ENCODE measurements around the gene KBTBD13. TPM values are rescaled to one million over a fixed set of nuclear protein-coding genes. Genes with fewer than 3 reads are reported as not detected.

KBTBD13 gene
- total and polyA plus RNA-seq, 7 donors, result 0.12 to 5.7 (median 1.8) TPM

GRCh38 chr15:65034719-65035118 is 41.8 kb upstream of the KBTBD13 start:
- intact Hi-C loops (cut with DNase I), result loop anchor here in 1 of 2 donors (10.0 kb wide), 1 partner anchor 260 kb away; the partner anchor contains the start of gene RNU5A-1
- peaks cover 5% of the 10 kb centered on the region for H3K4me1 ChIP-seq
- DNase-seq (no peak), ATAC-seq (no peak)
- H3K4me3 ChIP-seq, result no peak overlapping the region
- no peaks in the 10 kb centered on the region for H3K9me3 ChIP-seq
- H3K27me3 ChIP-seq (ENCODE audit: insufficient read depth in 3 of 3, low read length in 2 of 3), result no peaks in the 10 kb centered on the region
- H3K27ac ChIP-seq, result no peak overlapping the region
- WGBS, 3 donors, result 88 to 91% (median 90%) methylated on average over 11 of the region's 11 CpGs
- no peak for TF ChIP-seq CTCF (IDR thresholded peaks at IDR 0.05)
- no peaks in the 10 kb centered on the region for H3K36me3 ChIP-seq (ENCODE audit: insufficient read depth in 1 of 2, low read depth in 1 of 2)

- WGBS, 3 donors, result 87 to 96% (median 88%) methylated on average over 1 of the region's 1 CpG
- Histone ChIP-seq H3K4me3 (no peak overlapping the region), H3K4me1 (peaks cover 5% of the 10 kb centered on the region), H3K36me3 (ENCODE audit: insufficient read depth in 1 of 2, low read depth in 1 of 2) (no peaks in the 10 kb centered on the region), H3K27ac (no peak overlapping the region), H3K9me3 (no peaks in the 10 kb centered on the region), H3K27me3 (ENCODE audit: insufficient read depth in 3 of 3, low read length in 2 of 3) (no peaks in the 10 kb centered on the region)
- ATAC-seq, result no peak
- intact Hi-C loops (cut with DNase I), result loop anchor here in 1 of 2 donors (10.0 kb wide), 1 partner anchor 257 kb away; the partner anchor contains the start of gene RNU5A-1
- DNase-seq, result no peak
- no peak for TF ChIP-seq CTCF (IDR thresholded peaks at IDR 0.05)
Measured at GRCh38 chr15:65037309-65037708, 39.2 kb upstream of the KBTBD13 start.

- no peaks in the 10 kb centered on the region for H3K9me3 ChIP-seq
- ATAC-seq, result no peak
- no peak for TF ChIP-seq CTCF (IDR thresholded peaks at IDR 0.05)
- no peak overlapping the region for H3K4me3 ChIP-seq
- no peaks in the 10 kb centered on the region for H3K27me3 ChIP-seq (ENCODE audit: insufficient read depth in 3 of 3, low read length in 2 of 3)
- 95 to 97% (median 96%) methylated on average over 3 of the region's 3 CpGs for WGBS, 3 donors
- no peak overlapping the region for H3K27ac ChIP-seq
- no peak for DNase-seq
- intact Hi-C loops (cut with DNase I), result loop anchor here in 1 of 2 donors (10.0 kb wide), 1 partner anchor 256 kb away; the partner anchor contains the start of gene RNU5A-1
- H3K4me1 ChIP-seq, result peaks cover 5% of the 10 kb centered on the region
- H3K36me3 ChIP-seq (ENCODE audit: insufficient read depth in 1 of 2, low read depth in 1 of 2), result no peaks in the 10 kb centered on the region
Measured at GRCh38 chr15:65038428-65038827, 38.1 kb upstream of the KBTBD13 start.

DNA sequence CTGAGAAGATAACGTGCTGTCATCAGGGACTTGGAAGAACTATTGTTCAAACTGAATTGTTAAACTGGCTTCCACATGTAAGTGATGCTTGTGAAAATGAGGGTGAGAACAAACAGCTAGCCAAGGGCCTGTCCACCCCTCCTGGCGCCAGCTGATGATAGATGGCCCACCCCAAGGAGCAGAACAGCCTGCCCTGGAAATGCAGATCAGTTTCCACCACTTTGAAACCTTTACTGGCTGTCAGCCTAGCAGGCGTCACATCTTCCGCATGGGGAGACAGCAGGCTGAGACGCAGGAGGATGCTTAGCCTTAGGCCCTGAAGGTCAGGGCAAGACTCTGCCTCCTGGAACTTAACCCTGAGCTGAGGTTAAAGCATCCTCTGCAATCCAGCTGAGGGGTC is 37.7 kb upstream of the KBTBD13 start:
- no peaks in the 10 kb centered on the region for H3K9me3 ChIP-seq

More for the DNA sequence above, 37.7 kb upstream of the KBTBD13 start:
- DNase-seq (no peak), ATAC-seq (no peak)
- TF ChIP-seq CTCF (IDR thresholded peaks at IDR 0.05), result no peak
- Histone ChIP-seq H3K4me1 (peaks cover under 1% of the 10 kb centered on the region), H3K27me3 (ENCODE audit: insufficient read depth in 3 of 3, low read length in 2 of 3) (no peaks in the 10 kb centered on the region), H3K36me3 (ENCODE audit: insufficient read depth in 1 of 2, low read depth in 1 of 2) (no peaks in the 10 kb centered on the region), H3K27ac (no peak overlapping the region), H3K4me3 (no peak overlapping the region)
- intact Hi-C loops (cut with DNase I), result loop anchor here in 1 of 2 donors (10.0 kb wide), 1 partner anchor 256 kb away; the partner anchor contains the start of gene RNU5A-1
- WGBS, 3 donors, result 63 to 70% (median 64%) methylated on average over 5 of the region's 5 CpGs

All from psoas muscle (tissue), 8 donors.